HG03571 (cell line): ENCODE data around the gene MLF2.
A peak's percentile ranks its signal among the peaks of the same experiment; 100 is the strongest.
"Not testable (repeated sequence)": the region's sequence is repeated elsewhere in the genome, so short reads cannot be mapped to it uniquely, and the experiment has no call there.

ENCODE experiments used
- ATAC-seq: cut with Tn5 transposase; IDR thresholded peaks from one replicate; pipeline ENCODE4 v1.9.1; 2021; ENCODE audit not compliant: unreplicated experiment

Gene MLF2

GRCh38 chr12:6735448-6736191 is 17.3 kb downstream of the MLF2 start:
- no peak for ATAC-seq

GRCh38 chr12:6734506-6735387 is 18.2 kb downstream of the MLF2 start:
- ATAC-seq: no peak

GRCh38 chr12:6730169-6730568 is 22.8 kb downstream of the MLF2 start:
- no peak for ATAC-seq

GRCh38 chr12:6729186-6729585 is 23.8 kb downstream of the MLF2 start:
- ATAC-seq: no peak

GRCh38 chr12:6725350-6725749 is 27.6 kb downstream of the MLF2 start:
- ATAC-seq: no peak

GRCh38 chr12:6724409-6724797 is 28.5 kb downstream of the MLF2 start:
- peak; percentile 17 for ATAC-seq

GRCh38 chr12:6723607-6724408 is 29.1 kb downstream of the MLF2 start, which contains the start of gene COPS7A:
COPS7A (plus strand) TSS chr12:6724046; CDS start chr12:6724657, 611 bp downstream.
- peak; percentile 89 for ATAC-seq

GRCh38 chr12:6722863-6723262 is 30.1 kb downstream of the MLF2 start:
- no peak for ATAC-seq

GRCh38 chr12:6716874-6717437 is 36.0 kb downstream of the MLF2 start:
- no peak for ATAC-seq

- ATAC-seq: not testable (repeated sequence)
Measured at GRCh38 chr12:6716031-6716873, 36.7 kb downstream of the MLF2 start.

GRCh38 chr12:6708960-6709394 is 44.0 kb downstream of the MLF2 start:
- no peak for ATAC-seq

- ATAC-seq: not testable (repeated sequence)
Measured at GRCh38 chr12:6708351-6708750, 44.6 kb downstream of the MLF2 start.

GRCh38 chr12:6703631-6704030 is 49.3 kb downstream of the MLF2 start:
- no peak for ATAC-seq

GRCh38 chr12:6701078-6701768 is 51.7 kb downstream of the MLF2 start:
- ATAC-seq: no peak

GRCh38 chr12:6700646-6701051 is 52.3 kb downstream of the MLF2 start, which contains the start of gene PIANP:
PIANP (minus strand) TSS chr12:6700815; CDS start chr12:6698061, 2,754 bp downstream.
- no peak for ATAC-seq

- ATAC-seq: no peak
Measured at GRCh38 chr12:6699989-6700645, 52.8 kb downstream of the MLF2 start.

- no peak for ATAC-seq
Measured at GRCh38 chr12:6699259-6699988, 53.5 kb downstream of the MLF2 start.
